ENCODE data around the gene MZF1.

Gene MZF1

GRCh38 chr19:58513694-58514563 is 59.2 kb downstream of the MZF1 start:
- DNase-seq (ENCODE audit: low read depth in 2 of 2), result peak; percentile 85 to 93
- TF ChIP-seq CTCF (IDR thresholded peaks at IDR 0.05; ENCODE audit: low read depth, low read length), result peak; percentile 40
- H3K4me3 ChIP-seq (replicated peaks in 1 of 2; ENCODE audit: low read depth in 2 of 2, low read length in 2 of 2), result peak overlapping the region; percentile 40 to 45

GRCh38 chr19:58513213-58513693 is 59.9 kb downstream of the MZF1 start:
- TF ChIP-seq CTCF (IDR thresholded peaks at IDR 0.05; ENCODE audit: low read depth, low read length), result no peak
- no peak overlapping the region for H3K4me3 ChIP-seq (replicated peaks in 1 of 2; ENCODE audit: low read depth in 2 of 2, low read length in 2 of 2)
- DNase-seq (ENCODE audit: low read depth in 2 of 2), result no peak

Data from cardiac fibroblast (primary cell).